GM13976 (cell line): Measurements from ENCODE around the gene C19orf12.

Experiments used
- DNase-seq: peaks from one replicate; pipeline ENCODE4 v3.0.0; 2012; ENCODE audit warnings: low spot score
- CTCF ChIP-seq: IDR thresholded peaks from 2 replicates; pipeline ENCODE4 v1.5.1; 2012; ENCODE audit warnings: borderline replicate concordance, mild to moderate bottlenecking; ENCODE audit not compliant: insufficient read depth; ENCODE audit errors: extremely low read depth, missing control alignments, control extremely low read depth
- in situ Hi-C: fragments of 300-500 bp; cut with MboI; formaldehyde crosslinking; loops from one replicate; pipeline ENCODE4 v1.12.0; 2022; ENCODE audit warnings: low sequenced_read_pairs, mixed read lengths, inconsistent platforms; ENCODE audit not compliant: unreplicated experiment

The C19orf12 gene

GRCh38 chr19:29658221-29658991 is 56.7 kb downstream of the C19orf12 start:
- no peak for DNase-seq
- in situ Hi-C loops = no loop called here
- no peak for TF ChIP-seq CTCF

GRCh38 chr19:29655648-29656335 is 59.3 kb downstream of the C19orf12 start:
- no peak for DNase-seq
- in situ Hi-C loops = no loop called here
- TF ChIP-seq CTCF = no peak

GRCh38 chr19:29653398-29653797 is 61.7 kb downstream of the C19orf12 start:
- no peak for DNase-seq
- in situ Hi-C loops = no loop called here
- TF ChIP-seq CTCF = no peak

GRCh38 chr19:29651622-29652394 is 63.3 kb downstream of the C19orf12 start:
- TF ChIP-seq CTCF = no peak
- in situ Hi-C loops = no loop called here
- no peak for DNase-seq

GRCh38 chr19:29650772-29651387 is 64.2 kb downstream of the C19orf12 start:
- DNase-seq = no peak
- TF ChIP-seq CTCF = no peak
- in situ Hi-C loops = no loop called here
